Stomach smooth muscle (tissue), 2 donors: ENCODE measurements around the gene SLC1A2.

Experiments used
- H3K27ac ChIP-seq: one replicate; pipeline ENCODE4 v1.7.0; 2013; ENCODE audit warnings: mild to moderate bottlenecking, low read length, inconsistent platforms
- H3K27me3 ChIP-seq, 2 donors: one replicate each; pipeline ENCODE4 v1.7.0; 2013; ENCODE audit warnings: low read length in 2 of 2; ENCODE audit not compliant: insufficient read depth in 2 of 2, control insufficient read depth in 1 of 2
- H3K36me3 ChIP-seq, 2 donors: one replicate each; pipeline ENCODE4 v1.7.0; 2013; ENCODE audit warnings: low read length in 2 of 2; ENCODE audit not compliant: control insufficient read depth in 2 of 2, insufficient read depth in 2 of 2
- H3K4me1 ChIP-seq: one replicate; pipeline ENCODE4 v1.7.0; 2013; ENCODE audit warnings: low read length; ENCODE audit not compliant: control insufficient read depth, insufficient read depth
- H3K4me3 ChIP-seq, 2 donors: one replicate each; pipeline ENCODE4 v1.7.0; 2013; ENCODE audit warnings: low read length in 2 of 2
- H3K9ac ChIP-seq, 2 donors: one replicate each; pipeline ENCODE4 v1.7.0; 2013; ENCODE audit warnings: low read length in 2 of 2, mild to moderate bottlenecking in 1 of 2
- H3K9me3 ChIP-seq, 2 donors: one replicate each; pipeline ENCODE4 v1.7.0; 2013; ENCODE audit warnings: low read length in 2 of 2; ENCODE audit not compliant: control insufficient read depth in 2 of 2
- donor health status: healthy.
- donor health status: Pancreatic carcinoma.

Gene SLC1A2

DNA sequence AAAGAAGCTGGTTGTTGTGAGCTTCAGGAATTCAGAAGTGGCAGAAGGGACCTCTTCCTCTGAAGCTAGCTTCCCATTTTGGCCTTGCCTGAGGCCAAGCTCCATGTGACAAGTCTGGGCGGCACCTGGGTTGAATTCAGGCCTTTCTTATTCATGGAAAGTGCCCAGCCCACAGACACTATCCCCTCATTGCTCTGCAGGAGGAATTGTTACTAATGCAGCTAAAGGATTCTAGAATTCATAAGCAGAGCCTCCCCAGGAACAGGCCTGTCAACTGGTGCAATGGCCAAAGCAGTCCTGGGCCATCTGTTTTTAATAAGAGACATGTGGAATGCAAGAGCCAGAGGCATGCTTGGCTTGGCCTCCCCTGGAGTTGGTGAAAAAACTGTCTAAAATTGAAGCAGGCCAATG is 71.4 kb downstream of the SLC1A2 start:
- Histone ChIP-seq H3K36me3 (no peaks in the 10 kb centered on the region), H3K4me3 (no peak overlapping the region), H3K9ac (no peak overlapping the region), H3K9me3 (no peaks in the 10 kb centered on the region), H3K4me1 (peaks cover 44% of the 10 kb centered on the region), H3K27me3 (no peaks in the 10 kb centered on the region), H3K27ac (peak overlapping the region; percentile 46)

DNA sequence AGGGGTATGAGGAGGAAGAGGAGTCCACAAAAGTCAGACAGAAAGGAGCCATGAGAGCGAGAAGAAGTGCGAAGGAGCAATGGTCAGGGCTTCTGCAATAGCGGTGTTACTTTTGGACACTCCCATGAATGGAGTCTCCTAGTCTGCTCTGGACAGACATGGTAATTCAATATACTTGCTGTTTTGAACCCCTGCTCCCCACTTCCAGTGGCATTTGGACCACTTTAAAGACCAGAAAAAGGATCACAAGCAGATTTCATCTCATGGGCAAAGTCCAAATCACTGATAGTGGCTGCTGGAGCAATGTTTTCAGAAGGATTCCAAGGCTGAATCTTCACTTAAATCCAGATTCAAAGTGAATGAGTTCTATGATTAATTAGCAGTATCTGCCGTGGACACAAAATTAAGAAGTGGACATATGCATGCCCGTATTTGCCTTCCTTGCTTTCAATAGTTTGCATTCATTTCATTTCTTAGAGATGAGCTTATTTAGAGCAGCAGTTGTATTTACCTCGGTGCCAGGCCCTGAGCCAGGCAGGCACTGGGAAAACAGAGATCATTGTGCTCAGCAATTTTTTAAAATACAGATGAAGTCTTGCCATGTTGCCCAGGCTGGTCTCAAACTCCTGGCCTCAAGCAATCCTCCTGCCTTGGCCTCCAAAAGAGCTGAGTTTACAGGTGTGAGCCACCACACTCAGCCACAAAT is 72.0 kb downstream of the SLC1A2 start:
- H3K4me3 ChIP-seq, result no peak overlapping the region
- H3K4me1 ChIP-seq, result peaks cover 40% of the 10 kb centered on the region
- no peaks in the 10 kb centered on the region for H3K27me3 ChIP-seq
- peak overlapping the region; percentile 46 for H3K27ac ChIP-seq
- H3K9ac ChIP-seq, result no peak overlapping the region
- H3K36me3 ChIP-seq, result no peaks in the 10 kb centered on the region
- no peaks in the 10 kb centered on the region for H3K9me3 ChIP-seq

DNA sequence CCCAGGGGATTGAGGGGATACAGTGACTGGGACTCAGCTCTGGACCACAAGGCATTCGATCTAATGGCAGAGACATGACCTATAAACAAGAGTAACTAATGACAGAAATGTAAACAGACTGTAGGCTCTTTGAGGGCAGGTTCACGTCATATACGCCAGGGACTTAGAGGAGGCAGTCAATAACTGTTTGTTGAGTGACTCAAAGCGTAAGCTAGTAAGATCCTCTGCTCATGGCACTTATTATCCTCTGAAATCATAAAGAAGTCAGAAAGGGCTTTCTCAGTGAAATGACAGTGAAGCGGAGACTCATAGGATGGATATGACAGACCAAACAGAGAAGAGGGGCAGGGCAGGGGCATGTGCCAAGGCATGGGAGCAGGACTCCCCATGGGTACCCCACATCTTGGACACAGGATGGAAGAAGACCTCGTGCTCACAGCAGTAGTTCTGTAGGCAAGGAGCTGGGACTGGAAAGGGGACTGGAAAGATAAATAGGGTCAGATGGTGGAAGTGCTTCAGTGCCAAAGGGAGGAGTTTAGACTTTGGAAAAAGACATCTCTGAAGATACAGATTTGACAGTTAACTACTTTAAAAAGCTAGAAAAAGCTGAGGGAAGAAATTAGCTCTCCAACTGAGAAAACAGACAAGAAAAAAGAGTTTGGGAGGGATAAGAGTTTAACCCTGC is 72.7 kb downstream of the SLC1A2 start:
- Histone ChIP-seq H3K9ac (no peak overlapping the region), H3K27ac (peak overlapping the region; percentile 46), H3K27me3 (no peaks in the 10 kb centered on the region), H3K4me3 (no peak overlapping the region), H3K36me3 (no peaks in the 10 kb centered on the region), H3K9me3 (no peaks in the 10 kb centered on the region), H3K4me1 (peaks cover 36% of the 10 kb centered on the region)

DNA sequence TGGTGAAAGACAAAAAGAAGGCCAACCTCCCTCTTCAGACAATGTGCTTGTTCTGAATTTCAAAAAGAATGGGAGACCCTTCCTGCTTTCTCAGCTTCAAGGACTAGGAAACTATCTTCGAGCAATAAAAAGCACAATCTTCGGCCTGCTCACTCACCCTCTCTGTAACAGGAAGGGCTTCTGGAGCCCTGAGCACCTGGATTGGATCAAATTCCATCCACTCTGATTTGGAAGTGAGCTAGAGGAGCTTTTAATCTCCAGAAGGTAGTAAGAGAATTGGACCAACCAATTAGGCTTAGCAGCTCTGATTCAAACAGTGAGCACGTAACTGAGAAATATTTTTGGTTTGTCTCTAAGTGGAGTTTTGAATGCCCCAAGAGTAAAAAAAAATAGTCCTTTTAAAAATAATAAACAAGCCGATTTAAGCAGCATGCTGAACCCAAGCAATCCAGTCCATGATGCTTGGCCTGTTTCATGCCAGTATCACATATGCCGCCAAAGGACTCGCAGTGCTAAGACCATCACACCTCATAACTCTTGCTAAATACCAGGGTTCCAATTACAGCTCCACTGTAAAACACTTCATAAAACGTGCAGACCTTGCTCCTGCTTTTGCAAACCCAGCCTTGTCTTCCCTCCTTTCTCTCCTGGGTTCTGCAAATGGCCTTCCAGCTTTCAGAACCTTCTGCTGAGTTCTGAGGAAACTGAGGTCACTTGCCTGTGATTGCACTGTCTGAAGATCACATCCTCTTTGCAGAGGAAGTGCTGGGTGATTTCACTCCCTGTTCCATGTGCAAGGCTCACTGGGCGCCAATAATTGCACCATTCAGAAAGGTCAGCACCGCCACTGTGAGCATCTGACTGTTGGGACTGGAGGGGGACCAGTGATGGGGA is 74.4 kb downstream of the SLC1A2 start:
- peaks cover 36% of the 10 kb centered on the region for H3K4me1 ChIP-seq
- no peaks in the 10 kb centered on the region for H3K27me3 ChIP-seq
- H3K4me3 ChIP-seq, result no peak overlapping the region
- no peaks in the 10 kb centered on the region for H3K36me3 ChIP-seq
- H3K9me3 ChIP-seq, result no peaks in the 10 kb centered on the region
- H3K9ac ChIP-seq, result no peak overlapping the region
- no peak overlapping the region for H3K27ac ChIP-seq

DNA sequence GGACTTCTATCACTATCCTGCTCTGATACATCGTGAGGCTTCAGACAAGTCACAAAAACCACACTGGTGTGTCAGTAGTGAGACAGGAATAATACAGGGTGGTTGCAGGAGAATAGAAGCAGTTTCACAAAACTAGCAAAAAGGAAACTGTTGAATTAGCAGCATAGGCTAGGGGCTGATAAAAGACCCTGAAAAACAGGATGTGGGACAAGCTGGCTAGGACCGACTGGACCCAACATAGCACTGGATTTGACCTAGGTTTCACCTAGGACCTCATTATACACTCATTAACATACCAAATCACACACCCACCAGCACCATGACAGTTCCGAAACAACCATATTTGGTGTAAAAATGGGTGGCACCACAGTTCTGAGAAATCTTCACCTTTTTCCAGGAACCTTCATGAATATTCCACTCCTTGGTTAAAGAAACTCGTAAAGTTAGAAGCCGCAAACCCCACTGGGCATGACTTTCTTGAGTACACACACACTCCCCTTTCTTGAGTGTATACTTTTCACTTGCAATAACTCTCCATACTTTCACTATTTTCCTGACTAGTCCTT is 76.2 kb downstream of the SLC1A2 start:
- H3K27me3 ChIP-seq, result no peaks in the 10 kb centered on the region
- H3K36me3 ChIP-seq, result no peaks in the 10 kb centered on the region
- no peak overlapping the region for H3K27ac ChIP-seq
- H3K9me3 ChIP-seq, result no peaks in the 10 kb centered on the region
- no peak overlapping the region for H3K9ac ChIP-seq
- peaks cover 30% of the 10 kb centered on the region for H3K4me1 ChIP-seq
- no peak overlapping the region for H3K4me3 ChIP-seq

DNA sequence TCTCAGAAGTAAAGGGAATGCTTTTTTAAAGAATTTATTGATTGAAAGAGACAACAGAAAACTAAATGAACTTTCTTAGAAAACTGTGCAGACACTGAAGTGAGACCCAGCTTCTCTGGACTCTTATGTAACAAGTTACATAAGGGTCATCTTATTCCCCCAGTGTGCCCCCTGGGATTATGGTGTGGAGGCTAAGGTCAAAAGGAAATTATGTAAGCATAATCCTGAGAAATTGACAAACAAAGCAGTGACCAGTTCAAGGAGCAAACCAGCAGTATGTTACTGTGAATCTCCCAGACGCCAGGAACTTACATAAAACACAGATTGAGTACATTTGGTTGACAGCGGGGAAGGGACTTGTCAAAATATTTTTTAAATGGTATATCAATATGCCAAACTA is 78.6 kb downstream of the SLC1A2 start:
- no peaks in the 10 kb centered on the region for H3K27me3 ChIP-seq
- no peaks in the 10 kb centered on the region for H3K9me3 ChIP-seq
- no peak overlapping the region for H3K4me3 ChIP-seq
- no peak overlapping the region for H3K27ac ChIP-seq
- peaks cover 10% of the 10 kb centered on the region for H3K4me1 ChIP-seq
- H3K9ac ChIP-seq, result no peak overlapping the region
- H3K36me3 ChIP-seq, result no peaks in the 10 kb centered on the region

DNA sequence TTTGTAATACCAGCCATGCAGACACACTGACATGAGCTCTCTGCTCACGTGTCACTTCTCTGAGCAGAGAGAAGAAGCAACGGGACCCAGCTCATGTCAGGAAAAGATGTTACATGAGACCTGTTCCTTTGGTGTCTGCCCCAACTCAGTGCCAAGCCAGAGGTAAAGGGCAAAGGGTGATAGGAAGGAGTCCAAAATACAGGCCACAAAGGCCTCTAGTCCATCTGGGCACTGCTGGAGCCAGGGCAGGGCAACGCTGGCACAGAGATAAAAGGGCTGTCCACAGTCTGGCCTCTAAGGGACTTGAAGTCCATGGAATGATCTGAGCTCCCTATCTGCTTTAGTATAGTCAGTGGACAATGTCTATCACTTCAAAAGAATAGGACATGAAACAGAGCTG is 79.3 kb downstream of the SLC1A2 start:
- Histone ChIP-seq H3K27ac (peak overlapping the region; percentile 37), H3K27me3 (no peaks in the 10 kb centered on the region), H3K36me3 (no peaks in the 10 kb centered on the region), H3K9me3 (no peaks in the 10 kb centered on the region), H3K4me3 (no peak overlapping the region), H3K4me1 (peaks cover 7% of the 10 kb centered on the region), H3K9ac (no peak overlapping the region)

DNA sequence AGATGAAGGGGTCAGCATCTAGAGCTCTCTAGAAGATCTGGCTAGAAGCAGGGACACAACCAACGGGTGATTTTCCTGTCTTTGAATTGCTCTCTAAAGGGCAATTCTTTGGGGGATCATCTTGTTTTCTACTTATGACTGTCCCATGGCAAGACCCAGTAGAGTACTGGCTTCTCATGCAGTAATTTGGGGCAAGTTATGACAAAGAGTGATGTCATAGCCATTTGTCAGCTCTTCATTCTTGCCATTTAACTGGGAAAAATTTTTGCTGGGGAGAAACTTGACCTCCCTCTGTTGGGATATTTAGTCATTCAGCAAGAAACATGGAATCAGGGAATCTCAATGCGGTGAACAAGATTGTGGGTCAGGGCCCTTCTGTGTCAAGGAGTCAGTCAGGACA is 80.4 kb downstream of the SLC1A2 start:
- Histone ChIP-seq H3K36me3 (no peaks in the 10 kb centered on the region), H3K4me1 (no peaks in the 10 kb centered on the region), H3K9me3 (no peaks in the 10 kb centered on the region), H3K9ac (no peak overlapping the region), H3K4me3 (no peak overlapping the region), H3K27me3 (no peaks in the 10 kb centered on the region), H3K27ac (no peak overlapping the region)

DNA sequence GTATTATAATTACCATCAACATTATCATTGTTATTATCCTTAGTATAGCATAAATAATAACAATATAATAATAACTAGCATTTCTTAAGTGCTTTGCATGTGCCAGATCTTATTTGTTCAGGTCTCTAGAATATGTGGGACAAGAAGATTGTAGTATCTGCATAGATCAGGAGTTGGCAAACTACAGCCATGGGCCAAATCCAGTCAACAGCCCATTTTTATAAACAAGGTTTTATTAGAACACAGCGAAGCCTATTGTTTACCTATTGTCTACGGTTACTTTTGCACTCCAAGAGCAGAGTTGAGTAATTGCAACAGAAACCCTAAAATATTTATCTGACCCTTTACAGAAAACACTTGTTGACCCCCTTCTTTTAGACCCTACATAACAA is 81.4 kb downstream of the SLC1A2 start:
- no peaks in the 10 kb centered on the region for H3K27me3 ChIP-seq
- no peak overlapping the region for H3K9ac ChIP-seq
- no peak overlapping the region for H3K27ac ChIP-seq
- H3K36me3 ChIP-seq, result no peaks in the 10 kb centered on the region
- H3K4me3 ChIP-seq, result no peak overlapping the region
- H3K4me1 ChIP-seq, result no peaks in the 10 kb centered on the region
- H3K9me3 ChIP-seq, result no peaks in the 10 kb centered on the region

DNA sequence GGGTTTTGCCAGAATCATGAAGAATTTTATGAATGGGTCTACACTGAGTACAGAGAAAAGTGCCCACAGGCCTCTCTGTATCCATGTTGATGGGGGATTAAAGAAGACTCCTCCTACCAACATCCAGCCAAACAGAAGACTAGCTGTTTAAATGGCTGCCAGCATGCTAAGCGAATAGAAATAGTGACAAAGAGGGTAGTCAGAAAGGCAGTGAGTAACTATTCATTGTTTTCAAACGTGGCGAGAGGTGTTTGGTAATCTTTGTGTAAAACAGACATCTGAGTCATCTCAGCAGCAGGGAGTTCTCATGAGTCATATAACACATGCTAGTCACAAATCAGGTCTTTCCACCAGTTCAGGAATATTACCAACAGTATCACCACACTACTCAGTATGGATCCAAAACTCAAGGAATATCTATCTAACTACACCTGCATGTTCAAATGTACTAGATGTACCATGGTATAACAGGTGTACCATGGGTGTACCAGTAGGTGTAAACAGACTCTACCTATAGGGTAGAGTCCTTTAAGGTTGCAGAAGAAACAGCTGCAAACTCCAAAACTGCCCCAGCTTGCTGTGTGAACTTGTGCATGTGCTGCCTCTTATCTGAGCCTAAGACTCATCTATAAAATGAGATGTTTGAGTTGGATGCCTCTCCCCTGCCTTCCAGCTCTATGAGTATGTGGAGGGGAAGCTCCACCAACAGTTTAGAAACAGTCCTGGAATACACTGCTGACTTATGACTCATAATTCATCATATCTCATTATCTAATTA is 82.0 kb downstream of the SLC1A2 start:
- Histone ChIP-seq H3K27ac (no peak overlapping the region), H3K9ac (no peak overlapping the region), H3K9me3 (no peaks in the 10 kb centered on the region), H3K4me3 (no peak overlapping the region), H3K27me3 (no peaks in the 10 kb centered on the region), H3K36me3 (no peaks in the 10 kb centered on the region), H3K4me1 (no peaks in the 10 kb centered on the region)
